ENCODE data around the gene ANG. TPM values are rescaled to one million over a fixed set of nuclear protein-coding genes. Genes with fewer than 3 reads are reported as not detected.
"Not testable (repeated sequence)": the region's sequence is repeated elsewhere in the genome, so short reads cannot be mapped to it uniquely, and the experiment has no call there.

Gene ANG
- total and polyA plus RNA-seq, 10 of the 15 experiments (the other 5 are each of a cell fraction or from before 2014, with no cell fraction given), result 1.0 to 5.9 (median 2.2) TPM

DNA sequence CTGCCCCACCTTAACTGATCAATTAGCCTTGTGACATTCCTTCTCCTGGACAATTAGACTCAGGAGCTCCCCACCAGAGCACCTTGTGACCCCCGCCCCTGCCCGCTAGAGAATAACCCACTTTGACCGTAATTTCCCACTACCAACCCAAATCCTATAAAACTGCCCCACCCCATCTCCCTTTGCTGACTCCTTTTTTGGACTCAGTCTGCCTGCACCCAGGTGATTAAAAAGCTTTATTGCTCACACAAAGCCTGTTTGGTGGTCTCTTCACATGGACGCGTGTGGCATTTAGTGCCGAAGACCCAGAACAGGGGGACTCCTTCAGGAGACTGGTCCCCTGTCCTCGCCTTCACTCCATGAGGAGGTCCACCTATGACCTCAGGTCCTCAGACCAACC is 12.4 kb downstream of the ANG start:
- H2AFZ ChIP-seq (ENCODE audit: control insufficient read depth, low read depth, low read length); intact Hi-C loops (cut with micrococcal nuclease; ENCODE audit: unreplicated experiment); H3K9me3 ChIP-seq (replicated peaks; ENCODE audit: control insufficient read depth, insufficient read depth, low read length); H3K27ac ChIP-seq (ENCODE audit: control insufficient read depth, insufficient read depth); H3K4me2 ChIP-seq (ENCODE audit: control insufficient read depth, insufficient read depth); ATAC-seq; FAIRE-seq; H3K4me1 ChIP-seq (ENCODE audit: control insufficient read depth, insufficient read depth, low read length); H3K27me3 ChIP-seq (replicated peaks in 1 of 2; ENCODE audit: control insufficient read depth in 2 of 2, insufficient read depth in 2 of 2, low read length in 1 of 2); BruUV-seq (replicated peaks); SMC1A ChIA-PET (ENCODE audit: uncharacterized antibody, unreplicated experiment); H3K36me3 ChIP-seq (ENCODE audit: control insufficient read depth in 2 of 2, insufficient read depth in 2 of 2, low read length in 1 of 2); DNase-seq (ENCODE audit: low read depth, low spot score); H4K20me1 ChIP-seq (ENCODE audit: control insufficient read depth, insufficient read depth); H3K79me2 ChIP-seq (ENCODE audit: control insufficient read depth, insufficient read depth, low read length); POLR2A ChIA-PET; H3K9ac ChIP-seq (ENCODE audit: control insufficient read depth, insufficient read depth, low read length); H3K4me3 ChIP-seq: not testable (repeated sequence)
- 55% methylated on average over 4 of the region's 7 CpGs for WGBS (ENCODE audit: insufficient coverage, insufficient replicate concordance, low lambda C conversion rate, missing lambda C conversion rate)
- CTCF ChIA-PET, result interaction anchor here (1.6 to 2.1 kb wide), 3 partner anchors 10 to 172 kb away, joined by 4 to 13 read pairs (median 8); no protein-coding TSS in a partner anchor
- in situ Hi-C loops (cut with MboI), result loop anchor here (5.0 kb wide), 1 partner anchor 261 kb away; no protein-coding TSS in a partner anchor
- RAD21 ChIA-PET (ENCODE audit: unreplicated experiment), result interaction anchor here (1.5 kb wide), 1 partner anchor 155 kb away, joined by 7 read pairs; no protein-coding TSS in a partner anchor

GRCh38 chr14:20706657-20707355 is 18.2 kb downstream of the ANG start:
- H3K4me1 ChIP-seq (ENCODE audit: control insufficient read depth, insufficient read depth, low read length), result no peaks in the 10 kb centered on the region
- no peak overlapping the region for H2AFZ ChIP-seq (ENCODE audit: control insufficient read depth, low read depth, low read length)
- DNase-seq (ENCODE audit: low read depth, low spot score) (no peak), ATAC-seq (no peak), FAIRE-seq (no peak)
- BruUV-seq (replicated peaks), result no TSS peak
- no peak overlapping the region for H3K4me2 ChIP-seq (ENCODE audit: control insufficient read depth, insufficient read depth)
- in situ Hi-C loops (cut with MboI) (no loop called here), intact Hi-C loops (cut with micrococcal nuclease; ENCODE audit: unreplicated experiment) (no loop called here)
- no peak overlapping the region for H3K27ac ChIP-seq (ENCODE audit: control insufficient read depth, insufficient read depth)
- H3K4me3 ChIP-seq, result no peak overlapping the region
- ChIA-PET RAD21 (ENCODE audit: unreplicated experiment) (interaction anchor here (0.6 kb wide), 1 partner anchor 61 kb away, joined by 4 read pairs; no protein-coding TSS in a partner anchor), POLR2A (no interaction called here), CTCF (interaction anchor here (0.9 to 1.5 kb wide), 5 partner anchors 10 to 160 kb away, joined by 3 to 4 read pairs (median 3); no protein-coding TSS in a partner anchor), SMC1A (ENCODE audit: uncharacterized antibody, unreplicated experiment) (interaction anchor here (1.1 to 1.4 kb wide), 2 partner anchors 74 to 152 kb away, joined by 3 read pairs; partner anchors contain the start of gene RNASE6)
- H3K27me3 ChIP-seq (replicated peaks in 1 of 2; ENCODE audit: control insufficient read depth in 2 of 2, insufficient read depth in 2 of 2, low read length in 1 of 2), result no peaks in the 10 kb centered on the region
- H3K79me2 ChIP-seq (ENCODE audit: control insufficient read depth, insufficient read depth, low read length), result no peaks in the 10 kb centered on the region
- no peaks in the 10 kb centered on the region for H3K36me3 ChIP-seq (ENCODE audit: control insufficient read depth in 2 of 2, insufficient read depth in 2 of 2, low read length in 1 of 2)
- H4K20me1 ChIP-seq (ENCODE audit: control insufficient read depth, insufficient read depth), result no peaks in the 10 kb centered on the region
- H3K9ac ChIP-seq (ENCODE audit: control insufficient read depth, insufficient read depth, low read length), result no peak overlapping the region
- WGBS (ENCODE audit: insufficient coverage, insufficient replicate concordance, low lambda C conversion rate, missing lambda C conversion rate), result 47% methylated on average over 4 of the region's 4 CpGs
- no peak for TF ChIP-seq SREBF2 (IDR thresholded peaks at IDR 0.05; ENCODE audit: low read length)
- TF ChIP-seq ASH2L (IDR thresholded peaks at IDR 0.05; ENCODE audit: borderline replicate concordance, low read depth), result no peak
- no peak for TF ChIP-seq CHD1 (IDR thresholded peaks at IDR 0.05; ENCODE audit: low read depth, low read length)
- no peak for TF ChIP-seq GATAD2B (conservative IDR thresholded peaks at IDR 0.05; ENCODE audit: low read depth)
- no peak for TF ChIP-seq WRNIP1 (IDR thresholded peaks at IDR 0.05; ENCODE audit: borderline replicate concordance, low read depth, low read length)
- no peak for TF ChIP-seq ZNF24 (IDR thresholded peaks at IDR 0.05)
- no peak for TF ChIP-seq SREBF1 (IDR thresholded peaks at IDR 0.05; ENCODE audit: low read length)
- TF ChIP-seq TCF3 (IDR thresholded peaks at IDR 0.05; ENCODE audit: borderline replicate concordance, insufficient read depth, low read depth, low read length), result no peak
- TF ChIP-seq, protein P1, sequence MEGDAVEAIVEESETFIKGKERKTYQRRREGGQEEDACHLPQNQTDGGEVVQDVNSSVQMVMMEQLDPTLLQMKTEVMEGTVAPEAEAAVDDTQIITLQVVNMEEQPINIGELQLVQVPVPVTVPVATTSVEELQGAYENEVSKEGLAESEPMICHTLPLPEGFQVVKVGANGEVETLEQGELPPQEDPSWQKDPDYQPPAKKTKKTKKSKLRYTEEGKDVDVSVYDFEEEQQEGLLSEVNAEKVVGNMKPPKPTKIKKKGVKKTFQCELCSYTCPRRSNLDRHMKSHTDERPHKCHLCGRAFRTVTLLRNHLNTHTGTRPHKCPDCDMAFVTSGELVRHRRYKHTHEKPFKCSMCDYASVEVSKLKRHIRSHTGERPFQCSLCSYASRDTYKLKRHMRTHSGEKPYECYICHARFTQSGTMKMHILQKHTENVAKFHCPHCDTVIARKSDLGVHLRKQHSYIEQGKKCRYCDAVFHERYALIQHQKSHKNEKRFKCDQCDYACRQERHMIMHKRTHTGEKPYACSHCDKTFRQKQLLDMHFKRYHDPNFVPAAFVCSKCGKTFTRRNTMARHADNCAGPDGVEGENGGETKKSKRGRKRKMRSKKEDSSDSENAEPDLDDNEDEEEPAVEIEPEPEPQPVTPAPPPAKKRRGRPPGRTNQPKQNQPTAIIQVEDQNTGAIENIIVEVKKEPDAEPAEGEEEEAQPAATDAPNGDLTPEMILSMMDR (IDR thresholded peaks at IDR 0.05 in 2 of 3, conservative IDR thresholded peaks at IDR 0.05 in 1 of 3; ENCODE audit: control insufficient read depth in 2 of 3, extremely low read depth in 1 of 3, insufficient read depth in 1 of 3, low read depth in 3 of 3, low read length in 3 of 3), result no peak
- no peak for TF ChIP-seq JUND (IDR thresholded peaks at IDR 0.05; ENCODE audit: low read depth, low read length)
- H3K9me3 ChIP-seq (replicated peaks; ENCODE audit: control insufficient read depth, insufficient read depth, low read length), result no peaks in the 10 kb centered on the region; the same call in 2 of the 3 replicates
